Skeletal muscle satellite cell (primary cell): ENCODE measurements around the gene TELO2.

Source experiments
- H3K27me3 ChIP-seq: 2 replicates; pipeline ENCODE4 v1.7.0; 2013; ENCODE audit warnings: low read length; ENCODE audit not compliant: control insufficient read depth, insufficient read depth
- H3K36me3 ChIP-seq: 2 replicates; pipeline ENCODE4 v1.7.0; 2013; ENCODE audit warnings: mild to moderate bottlenecking, control low read depth, low read length; ENCODE audit not compliant: insufficient read depth
- H3K4me1 ChIP-seq: 2 replicates; pipeline ENCODE4 v1.7.0; 2013; ENCODE audit warnings: low read length; ENCODE audit not compliant: control insufficient read depth, insufficient read depth
- H3K4me2 ChIP-seq: 2 replicates; pipeline ENCODE4 v1.7.0; 2013; ENCODE audit warnings: mild to moderate bottlenecking, low read length
- H3K4me3 ChIP-seq: 2 replicates; pipeline ENCODE4 v1.7.0; 2013; ENCODE audit warnings: low read length
- H3K9ac ChIP-seq: 2 replicates; pipeline ENCODE4 v1.7.0; 2013; ENCODE audit warnings: mild to moderate bottlenecking, low read depth, low read length, moderate library complexity
- H3K9me3 ChIP-seq: replicated peaks from 2 replicates; pipeline ENCODE4 v1.7.0; 2013; ENCODE audit warnings: mild to moderate bottlenecking, control low read depth, low read length

The TELO2 gene

DNA sequence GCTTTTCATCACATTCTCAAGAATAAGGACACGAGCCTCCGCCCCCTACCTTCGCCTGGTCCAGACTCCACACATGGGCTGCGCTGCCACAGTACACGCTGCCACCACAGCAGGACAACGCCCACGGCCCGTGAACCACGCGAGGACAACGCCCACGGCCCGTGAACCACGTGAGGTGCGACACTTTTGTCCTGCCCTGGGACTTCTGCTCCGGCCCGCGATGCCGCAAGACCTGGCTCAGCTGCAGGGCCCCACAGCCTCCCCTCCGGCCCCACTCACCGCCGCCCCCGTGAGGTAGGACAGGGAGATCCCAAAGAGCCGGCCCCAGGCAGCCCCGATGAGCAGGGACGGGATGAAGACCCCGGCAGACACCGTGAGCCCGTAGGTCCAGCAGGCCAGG lies 42.9 kb upstream of the TELO2 start:
- Histone ChIP-seq H3K4me3 (no peak overlapping the region), H3K4me2 (no peak overlapping the region), H3K9ac (no peak overlapping the region), H3K4me1 (no peaks in the 10 kb centered on the region), H3K36me3 (peaks cover 53% of the 10 kb centered on the region), H3K9me3 (no peaks in the 10 kb centered on the region), H3K27me3 (no peaks in the 10 kb centered on the region)

- Histone ChIP-seq H3K4me3 (no peak overlapping the region), H3K9me3 (no peaks in the 10 kb centered on the region), H3K9ac (no peak overlapping the region), H3K27me3 (no peaks in the 10 kb centered on the region), H3K36me3 (peaks cover 60% of the 10 kb centered on the region), H3K4me2 (no peak overlapping the region), H3K4me1 (no peaks in the 10 kb centered on the region)
Observed at GRCh38 chr16:1450841-1451240, 42.3 kb upstream of the TELO2 start.

DNA sequence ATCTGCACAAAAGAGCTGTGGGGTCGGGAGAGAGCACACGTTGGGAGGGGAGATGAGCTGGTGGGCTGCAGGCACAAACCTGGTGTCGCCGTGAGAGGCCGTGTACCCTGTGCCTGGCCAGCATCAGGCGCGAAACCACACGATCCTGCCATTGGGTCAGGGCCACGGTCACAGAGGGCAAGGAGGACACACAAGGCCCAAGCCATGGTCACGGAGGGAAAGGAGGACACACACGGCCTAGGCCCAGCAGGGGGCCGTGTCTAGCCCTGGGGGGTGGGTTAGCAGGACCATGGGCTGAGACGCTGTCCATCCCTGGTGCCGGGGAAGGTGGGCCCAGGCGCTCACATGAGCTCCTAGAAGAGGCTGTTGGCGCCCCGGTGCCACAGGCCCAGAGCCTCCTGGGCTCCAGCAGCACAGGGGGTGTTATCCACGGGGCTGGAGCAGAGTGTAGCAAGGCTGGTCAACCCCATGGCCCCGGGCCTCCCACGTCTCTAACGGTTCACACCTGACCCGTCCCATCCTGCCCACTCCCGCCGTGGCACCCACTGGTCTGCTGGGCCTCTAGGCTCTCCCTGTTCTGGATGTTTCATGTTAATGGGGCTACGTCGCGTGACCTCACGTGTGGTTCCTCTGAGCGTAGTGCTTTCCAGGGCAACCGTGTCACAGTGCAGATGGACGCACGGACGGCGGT lies 41.3 kb upstream of the TELO2 start:
- Histone ChIP-seq H3K36me3 (peaks cover 62% of the 10 kb centered on the region), H3K4me3 (no peak overlapping the region), H3K27me3 (no peaks in the 10 kb centered on the region), H3K4me1 (no peaks in the 10 kb centered on the region), H3K9me3 (no peaks in the 10 kb centered on the region), H3K9ac (no peak overlapping the region), H3K4me2 (no peak overlapping the region)

DNA sequence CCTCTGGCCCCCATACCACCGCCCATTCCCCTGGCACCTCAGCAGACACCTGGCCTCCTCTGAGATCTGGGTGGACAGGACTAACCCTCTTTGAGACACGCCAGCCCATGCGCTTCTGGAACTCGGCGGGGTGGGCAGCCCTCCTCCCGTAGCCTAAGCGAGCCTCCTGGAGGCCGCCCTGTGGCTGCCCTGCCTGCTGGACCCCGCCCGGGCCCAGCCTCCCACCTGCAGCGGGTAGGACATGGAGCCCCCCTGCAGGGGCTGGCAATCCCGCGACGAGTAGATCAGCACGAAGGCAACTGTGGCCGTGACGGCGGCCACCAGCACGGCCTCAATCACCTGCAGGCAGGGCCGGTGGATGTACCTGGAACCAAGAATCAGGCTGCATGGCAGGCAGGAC lies 40.6 kb upstream of the TELO2 start:
- no peak overlapping the region for H3K4me3 ChIP-seq
- no peaks in the 10 kb centered on the region for H3K27me3 ChIP-seq
- H3K9me3 ChIP-seq = no peaks in the 10 kb centered on the region
- no peak overlapping the region for H3K4me2 ChIP-seq
- H3K4me1 ChIP-seq = no peaks in the 10 kb centered on the region
- peaks cover 62% of the 10 kb centered on the region for H3K36me3 ChIP-seq
- H3K9ac ChIP-seq = no peak overlapping the region

- Histone ChIP-seq H3K36me3 (peaks cover 59% of the 10 kb centered on the region), H3K4me1 (no peaks in the 10 kb centered on the region), H3K4me2 (no peak overlapping the region), H3K4me3 (no peak overlapping the region), H3K27me3 (no peaks in the 10 kb centered on the region), H3K9me3 (no peaks in the 10 kb centered on the region), H3K9ac (no peak overlapping the region)
Observed at GRCh38 chr16:1453316-1453715, 39.8 kb upstream of the TELO2 start.

DNA sequence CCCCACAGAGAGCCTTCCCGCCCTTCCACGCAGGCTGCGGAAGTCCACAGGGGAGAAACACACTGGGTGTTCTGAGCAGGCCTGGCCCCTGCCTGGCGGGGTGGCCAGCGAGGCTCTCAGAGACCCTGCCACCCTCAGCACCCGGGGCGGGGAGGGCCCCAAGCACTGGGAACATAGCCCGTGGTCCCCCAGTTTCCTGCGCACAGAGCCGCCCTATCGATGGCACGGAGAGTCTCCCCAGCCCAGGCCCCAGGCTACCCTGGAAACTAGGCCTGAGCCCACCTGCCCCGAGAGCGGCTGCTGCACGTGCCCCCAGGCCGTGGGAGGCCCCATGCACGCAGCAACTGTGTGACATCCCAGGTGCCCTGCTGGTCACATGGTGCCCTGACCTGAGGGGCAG lies 38.6 kb upstream of the TELO2 start:
- Histone ChIP-seq H3K4me1 (no peaks in the 10 kb centered on the region), H3K4me3 (no peak overlapping the region), H3K9ac (no peak overlapping the region), H3K4me2 (no peak overlapping the region), H3K27me3 (no peaks in the 10 kb centered on the region), H3K9me3 (no peaks in the 10 kb centered on the region), H3K36me3 (peaks cover 57% of the 10 kb centered on the region)

GRCh38 chr16:1455190-1456171 lies 37.7 kb upstream of the TELO2 start:
- Histone ChIP-seq H3K9ac (no peak overlapping the region), H3K4me3 (no peak overlapping the region), H3K4me1 (no peaks in the 10 kb centered on the region), H3K9me3 (no peaks in the 10 kb centered on the region), H3K4me2 (no peak overlapping the region), H3K27me3 (no peaks in the 10 kb centered on the region), H3K36me3 (peaks cover 54% of the 10 kb centered on the region)

GRCh38 chr16:1456951-1457350 lies 36.2 kb upstream of the TELO2 start:
- H3K9me3 ChIP-seq = no peaks in the 10 kb centered on the region
- no peak overlapping the region for H3K4me2 ChIP-seq
- H3K27me3 ChIP-seq = no peaks in the 10 kb centered on the region
- H3K4me3 ChIP-seq = no peak overlapping the region
- H3K36me3 ChIP-seq = peaks cover 45% of the 10 kb centered on the region
- H3K4me1 ChIP-seq = no peaks in the 10 kb centered on the region
- H3K9ac ChIP-seq = no peak overlapping the region

DNA sequence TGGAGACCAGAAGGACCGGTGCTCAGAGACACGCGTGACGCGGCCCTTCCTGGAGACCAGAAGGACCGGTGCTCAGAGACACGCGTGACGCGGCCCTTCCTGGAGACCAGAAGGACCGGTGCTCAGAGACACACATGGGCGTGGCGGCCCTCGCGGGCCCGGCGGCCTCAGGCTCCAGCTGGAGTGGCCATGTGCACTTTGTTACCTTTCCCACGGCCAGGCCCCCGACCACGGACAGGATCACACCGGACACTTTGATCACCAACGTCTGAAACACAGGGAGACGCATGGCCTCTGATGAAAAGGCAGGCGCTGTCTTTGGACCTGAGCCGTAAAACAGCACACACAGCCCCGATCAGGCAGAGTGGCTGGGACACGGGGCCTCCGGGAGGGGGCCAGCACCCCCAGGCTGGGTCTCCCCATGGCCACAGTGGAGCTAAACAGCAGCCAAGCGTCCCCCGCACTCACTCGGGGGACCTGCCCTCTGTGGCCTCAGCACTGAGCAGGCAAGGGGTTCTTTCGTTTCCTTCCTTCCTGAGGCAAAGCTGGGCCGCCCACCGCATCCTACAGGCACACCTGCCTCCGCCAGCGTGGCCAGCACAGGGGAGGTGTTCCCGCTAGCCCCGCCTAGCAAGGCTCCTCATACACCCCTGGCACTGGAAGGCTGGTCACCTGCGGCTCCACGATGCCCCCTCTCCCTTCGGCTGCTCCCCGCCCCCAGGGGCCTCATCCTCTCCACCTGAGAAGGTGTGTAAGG lies 35.5 kb upstream of the TELO2 start:
- Histone ChIP-seq H3K36me3 (peaks cover 38% of the 10 kb centered on the region), H3K9ac (no peak overlapping the region)

GRCh38 chr16:1458336-1458976 lies 34.7 kb upstream of the TELO2 start:
- H3K4me1 ChIP-seq = no peaks in the 10 kb centered on the region
- no peaks in the 10 kb centered on the region for H3K27me3 ChIP-seq
- H3K36me3 ChIP-seq = peaks cover 36% of the 10 kb centered on the region
- no peak overlapping the region for H3K4me3 ChIP-seq
- H3K4me2 ChIP-seq = no peak overlapping the region
- no peak overlapping the region for H3K9ac ChIP-seq
- H3K9me3 ChIP-seq = no peaks in the 10 kb centered on the region

More for the DNA sequence above, 35.5 kb upstream of the TELO2 start:
- Histone ChIP-seq H3K9me3 (no peaks in the 10 kb centered on the region), H3K4me1 (no peaks in the 10 kb centered on the region), H3K27me3 (no peaks in the 10 kb centered on the region), H3K4me3 (no peak overlapping the region), H3K4me2 (no peak overlapping the region)

DNA sequence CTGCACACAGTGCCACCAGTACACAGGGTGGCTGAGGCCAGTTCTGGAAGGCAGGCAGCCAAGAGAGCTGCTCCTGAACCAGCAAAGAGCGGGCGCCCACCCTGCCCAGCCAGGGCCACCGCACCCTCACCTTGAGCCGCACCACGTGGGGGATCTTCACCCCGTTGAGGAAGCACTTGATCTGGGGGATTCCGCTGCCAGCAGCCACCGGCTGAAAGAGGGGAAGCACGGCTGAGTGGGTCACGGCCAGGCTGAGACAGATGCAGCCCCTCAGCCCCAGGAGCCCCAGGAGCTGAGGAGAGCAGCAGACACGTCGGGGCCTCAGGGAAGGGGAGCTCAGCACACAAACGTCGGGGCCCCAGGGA lies 34.2 kb upstream of the TELO2 start:
- Histone ChIP-seq H3K4me3 (no peak overlapping the region), H3K9ac (no peak overlapping the region), H3K36me3 (peaks cover 31% of the 10 kb centered on the region), H3K27me3 (no peaks in the 10 kb centered on the region), H3K4me1 (no peaks in the 10 kb centered on the region), H3K9me3 (no peaks in the 10 kb centered on the region), H3K4me2 (no peak overlapping the region)
